HCT116 (cell line): ENCODE measurements around the gene TEN1. TPM values are rescaled to one million over a fixed set of nuclear protein-coding genes. Genes with fewer than 3 reads are reported as not detected.
"Not testable (repeated sequence)": the region's sequence is repeated elsewhere in the genome, so short reads cannot be mapped to it uniquely, and the experiment has no call there.

Experiments
- ATAC-seq: fragments of 200-7000 bp; cut with Tn5 transposase; 2 replicates; pipeline ENCODE4 v1.9.1; 2020; ENCODE audit warnings: mild to moderate bottlenecking, moderate library complexity
- BruUV-seq: library from RNA; stranded (reverse); fragments of 400-500 nt; replicated peaks from 2 replicates; lab custom pipeline; 2021; lab: Mats Ljungman, UMichigan
- CTCF ChIA-PET: fragments of 300-600 bp; sonication (Branson Sonifier 250); formaldehyde crosslinking; loops from one replicate; lab custom pipeline; 2021; ENCODE audit warnings: antibody characterized with exemption; lab: Charles Lee
- POLR2A ChIA-PET: fragments of 300-600, 350-600 bp; sonication (Branson Sonifier 250); formaldehyde crosslinking; loops from one replicate; lab custom pipeline; 2021; ENCODE audit warnings: antibody characterized with exemption; lab: Charles Lee
- RAD21 ChIA-PET, 2 experiments: fragments of 300-600 bp; sonication (Branson Sonifier 250); formaldehyde crosslinking; loops; one replicate each; lab custom pipeline; 2023; ENCODE audit warnings: low total read pairs in 2 of 2; ENCODE audit not compliant: uncharacterized antibody in 2 of 2, unreplicated experiment in 2 of 2, low non-redundant PET in 1 of 2; lab: Charles Lee
- DNase-seq: peaks from one replicate; pipeline ENCODE4 v3.0.0-alpha.2; 2010; ENCODE audit warnings: low read depth, low spot score
- H2AFZ ChIP-seq: fragments of 200-600 bp; shearing (Covaris generic), sonication (generic); 2 replicates; pipeline ENCODE4 v1.6.1; 2017; ENCODE audit warnings: low read depth, mixed run types, mixed read lengths, antibody characterized with exemption, low read length; ENCODE audit not compliant: poor library complexity, severe bottlenecking
- H3K27ac ChIP-seq: 2 replicates; pipeline ENCODE4 v1.5.1; 2012; ENCODE audit warnings: low read depth, low read length
- H3K27me3 ChIP-seq: fragments of 200-600 bp; sonication (generic); 2 replicates; pipeline ENCODE4 v1.6.1; 2016; ENCODE audit warnings: mixed run types, low read length, mixed read lengths; ENCODE audit not compliant: insufficient read depth
- H3K36me3 ChIP-seq, 2 experiments: fragments of 200-500 bp in 1 of 2; fragments of 200-600 bp in 1 of 2; sonication (Bioruptor generic) in 1 of 2; sonication (generic) in 1 of 2; 2 replicates each; pipeline versions ENCODE4 v1.5.1 to v1.6.1; 2014 to 2016; ENCODE audit warnings: low read length in 2 of 2, inconsistent platforms in 1 of 2, mixed read lengths in 1 of 2, mixed run types in 1 of 2; ENCODE audit not compliant: insufficient read depth in 2 of 2, control insufficient read depth in 1 of 2
- H3K4me1 ChIP-seq, 2 experiments: fragments of 200-600 bp in 1 of 2; sonication (generic) in 1 of 2; 2 replicates each; pipeline versions ENCODE4 v1.5.1 to v1.6.1; 2012 to 2017; ENCODE audit warnings: low read length in 2 of 2, inconsistent platforms in 1 of 2, mild to moderate bottlenecking in 1 of 2, mixed read lengths in 1 of 2, mixed run types in 1 of 2, moderate library complexity in 1 of 2; ENCODE audit not compliant: insufficient read depth in 2 of 2, control insufficient read depth in 1 of 2
- H3K4me2 ChIP-seq: fragments of 200-600 bp; sonication (generic); 2 replicates; pipeline ENCODE4 v1.6.1; 2017; ENCODE audit warnings: mixed run types, low read length, mixed read lengths
- H3K4me3 ChIP-seq, 2 experiments: fragments of 200-600 bp in 1 of 2; sonication (generic) in 1 of 2; replicated peaks in 1 of 2; 2 replicates each; pipeline ENCODE4 v1.5.1; 2011 to 2016; ENCODE audit warnings: low read length in 2 of 2, control low read depth in 1 of 2, low read depth in 1 of 2, mild to moderate bottlenecking in 1 of 2, mixed read lengths in 1 of 2, mixed run types in 1 of 2
- H3K79me2 ChIP-seq: fragments of 200-600 bp; sonication (generic); 2 replicates; pipeline ENCODE4 v1.6.1; 2017; ENCODE audit warnings: mild to moderate bottlenecking, mixed run types, low read length, moderate library complexity, mixed read lengths; ENCODE audit not compliant: insufficient read depth
- H3K9ac ChIP-seq: fragments of 200-600 bp; sonication (generic); 2 replicates; pipeline ENCODE4 v1.6.1; 2016; ENCODE audit warnings: low read length, mixed read lengths
- H3K9me2 ChIP-seq: fragments of 200-600 bp; sonication (generic), shearing (Covaris generic); 2 replicates; pipeline ENCODE4 v1.6.1; 2017; ENCODE audit warnings: mixed run types, mild to moderate bottlenecking, moderate library complexity; ENCODE audit not compliant: insufficient read depth
- H3K9me3 ChIP-seq, 2 experiments: fragments of 200-500 bp in 1 of 2; fragments of 200-600 bp in 1 of 2; sonication (Bioruptor generic) in 1 of 2; sonication (generic) in 1 of 2; 2 replicates each; pipeline ENCODE4 v1.6.1; 2014 to 2017; ENCODE audit warnings: low read length in 2 of 2, mixed read lengths in 2 of 2, inconsistent platforms in 1 of 2, low read depth in 1 of 2, mild to moderate bottlenecking in 1 of 2, mixed run types in 1 of 2, moderate library complexity in 1 of 2; ENCODE audit not compliant: control insufficient read depth in 1 of 2, insufficient read depth in 1 of 2
- H4K20me1 ChIP-seq: fragments of 200-600 bp; sonication (generic), shearing (Covaris generic); 2 replicates; pipeline ENCODE4 v1.6.1; 2017; ENCODE audit warnings: mixed run types, mild to moderate bottlenecking, moderate library complexity; ENCODE audit not compliant: insufficient read depth
- EGR1 ChIP-seq: IDR thresholded peaks from 2 replicates; pipeline ENCODE4 v1.6.1; 2012; ENCODE audit warnings: low read depth
- EZH2phosphoT487 ChIP-seq: fragments of 200-600 bp; IDR thresholded peaks from 2 replicates; pipeline ENCODE4 v1.6.1; 2018; ENCODE audit warnings: antibody characterized with exemption, borderline replicate concordance
- FOSL1 ChIP-seq: IDR thresholded peaks from 2 replicates; pipeline ENCODE4 v1.6.1; 2012; ENCODE audit warnings: low read depth
- TCF7L2 ChIP-seq: IDR thresholded peaks from 2 replicates; pipeline ENCODE4 v1.7.0; 2011; ENCODE audit warnings: borderline replicate concordance, inconsistent platforms; ENCODE audit not compliant: insufficient read depth, insufficient read length; ENCODE audit errors: extremely low read depth
- ZFX ChIP-seq: fragments of 450-650 bp; IDR thresholded peaks from 2 replicates; pipeline ENCODE4 v1.6.1; 2017
- intact Hi-C: fragments of 100-400 bp; cut with micrococcal nuclease; formaldehyde crosslinking; loops from 2 replicates; pipeline ENCODE4 v1.10.0; 2022
- total RNA-seq: library from RNA; stranded (reverse); gene quantifications from one replicate; pipeline ENCODE4 v1.2.1, GENCODE V29; 2021; ENCODE audit not compliant: unreplicated experiment

Gene TEN1
- total RNA-seq, 1 experiment from 2014 or later, result 18.5 TPM

DNA sequence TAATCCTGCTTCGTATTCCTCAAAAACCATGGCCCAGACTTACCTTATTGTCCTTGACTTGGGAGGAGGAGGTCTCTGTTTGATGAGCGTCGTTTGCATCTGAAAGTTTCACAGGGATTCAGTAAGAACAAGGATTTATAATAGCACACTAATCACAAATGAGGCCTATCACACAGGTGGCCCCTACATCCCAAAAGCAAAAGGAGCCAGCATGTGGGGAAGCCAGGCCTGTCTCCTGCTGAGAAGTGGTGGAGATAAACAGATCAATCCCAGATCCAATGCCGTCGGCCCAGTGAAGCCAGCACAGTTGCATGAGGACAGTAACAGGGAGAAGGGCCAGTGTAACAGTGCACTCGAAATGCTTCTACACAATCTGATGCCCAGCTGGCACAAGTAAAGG is 61.3 kb downstream of the TEN1 start:
- POLR2A ChIA-PET, result interaction anchor here (1.6 kb wide), 1 partner anchor 11 kb away, joined by 5 read pairs; no protein-coding TSS in a partner anchor

DNA sequence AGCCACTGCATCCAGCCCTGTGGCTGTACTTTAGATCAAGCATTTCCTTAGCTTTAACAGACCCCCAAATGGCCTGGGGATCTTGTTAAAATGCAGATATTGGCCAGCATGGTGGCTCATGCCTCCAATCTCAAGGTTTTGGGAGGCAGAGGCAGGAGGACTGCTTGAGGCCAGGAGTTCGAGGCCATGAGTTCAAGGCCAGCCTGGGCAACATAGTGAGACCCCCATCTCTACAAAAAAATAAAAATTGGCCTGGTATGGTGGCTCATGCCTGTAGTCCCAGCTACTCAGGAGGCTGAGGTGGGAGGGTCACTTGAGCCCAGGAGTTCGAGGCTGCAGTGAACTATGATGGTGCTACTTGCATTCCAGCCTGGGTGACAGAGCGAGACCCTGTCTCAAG is 63.8 kb downstream of the TEN1 start:
- not testable (repeated sequence) for ATAC-seq, BruUV-seq
- H3K36me3 ChIP-seq, result peaks cover 73 to 83% of the 10 kb centered on the region in 2 experiments

More for the DNA sequence above, 61.3 kb downstream of the TEN1 start:
- Histone ChIP-seq H3K4me3 (no peak overlapping the region), H3K27ac (no peak overlapping the region), H3K36me3 (peaks cover 57 to 63% of the 10 kb centered on the region in 2 experiments), H3K9me3 (no peaks in the 10 kb centered on the region), H3K79me2 (no peaks in the 10 kb centered on the region), H3K4me2 (no peak overlapping the region)
- RAD21 ChIA-PET, result no interaction called here
- no TSS peak for BruUV-seq
- intact Hi-C loops, result no loop called here
- no peak for ATAC-seq
- TF ChIP-seq EGR1, result no peak
- TF ChIP-seq ZFX, result peak; percentile 22; the same call in 1 of the 2 replicates
- TF ChIP-seq FOSL1, result no peak
- TF ChIP-seq EZH2phosphoT487, result no peak
- no peak for TF ChIP-seq TCF7L2
- TF ChIP-seq, all 23 proteins: peak for 1
- CTCF ChIA-PET, result no interaction called here
- Histone ChIP-seq H3K9ac (no peak overlapping the region), H3K4me1 (no peaks in the 10 kb centered on the region), H4K20me1 (no peaks in the 10 kb centered on the region), H3K9me2 (no peaks in the 10 kb centered on the region), H3K27me3 (no peaks in the 10 kb centered on the region), H2AFZ (no peak overlapping the region)
- no peak for DNase-seq

DNA sequence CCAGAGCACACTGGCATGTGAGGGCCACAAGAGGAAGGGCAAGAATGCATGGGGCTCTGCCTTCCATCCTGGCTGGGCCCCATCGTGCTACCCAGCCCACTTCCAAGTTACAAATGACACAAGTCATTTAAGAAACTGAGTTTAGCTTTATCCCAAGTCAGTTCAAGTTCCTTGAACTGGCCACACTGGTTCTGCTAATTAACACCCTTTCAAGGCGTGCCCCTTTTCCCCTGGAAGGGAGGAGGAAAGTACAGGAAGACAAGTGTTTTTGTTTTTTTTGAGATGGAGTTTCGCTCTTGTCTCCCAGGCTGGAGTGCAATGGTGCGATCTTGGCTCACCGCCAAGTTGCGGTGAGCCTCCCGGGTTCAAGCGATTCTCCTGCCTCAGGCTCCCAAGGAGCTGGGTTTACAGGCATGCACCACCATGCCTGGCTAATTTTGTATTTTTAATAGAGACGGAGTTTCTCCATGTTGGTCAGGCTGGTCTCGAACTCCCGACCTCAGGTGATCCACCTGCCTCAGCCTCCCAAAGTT is 65.5 kb downstream of the TEN1 start:
- H3K4me3 ChIP-seq, intact Hi-C loops, H3K9ac ChIP-seq, H3K4me1 ChIP-seq, BruUV-seq, H4K20me1 ChIP-seq, H3K9me2 ChIP-seq, CTCF ChIA-PET, ATAC-seq, H3K27ac ChIP-seq, DNase-seq, H3K4me2 ChIP-seq, H2AFZ ChIP-seq, H3K9me3 ChIP-seq, H3K27me3 ChIP-seq, POLR2A ChIA-PET, H3K79me2 ChIP-seq, RAD21 ChIA-PET: not testable (repeated sequence)
- peaks cover 73 to 85% of the 10 kb centered on the region in 2 experiments for H3K36me3 ChIP-seq

More for the DNA sequence above, 63.8 kb downstream of the TEN1 start:
- H3K9ac ChIP-seq, H3K9me3 ChIP-seq, H2AFZ ChIP-seq, intact Hi-C loops, POLR2A ChIA-PET, H3K27me3 ChIP-seq, H4K20me1 ChIP-seq, RAD21 ChIA-PET, H3K4me1 ChIP-seq, CTCF ChIA-PET, H3K79me2 ChIP-seq, DNase-seq, H3K9me2 ChIP-seq, H3K4me2 ChIP-seq, H3K27ac ChIP-seq, H3K4me3 ChIP-seq: not testable (repeated sequence)
